ENCODE measurements around the gene OR4K14. TPM values are rescaled to one million over a fixed set of nuclear protein-coding genes. Genes with fewer than 3 reads are reported as not detected.
"Not testable (repeated sequence)": the region's sequence is repeated elsewhere in the genome, so short reads cannot be mapped to it uniquely, and the experiment has no call there.

Gene OR4K14
- total RNA-seq, 1 experiment from 2014 or later = not detected

GRCh38 chr14:19974844-19975243 is 44.3 kb downstream of the OR4K14 start:
- ChIA-PET POLR2A (ENCODE audit: unreplicated experiment) (no interaction called here), CTCF (no interaction called here)
- Histone ChIP-seq H3F3A (ENCODE audit: low read length, unreplicated experiment) (no peaks in the 10 kb centered on the region), H3K4me2 (ENCODE audit: low read length) (no peak overlapping the region), H3K9ac (ENCODE audit: low read length) (no peak overlapping the region), H3K27ac (ENCODE audit: low read length) (no peak overlapping the region), H3K4me3 (ENCODE audit: low read length) (no peak overlapping the region), H3K79me2 (ENCODE audit: low read length) (no peaks in the 10 kb centered on the region), H2AFZ (ENCODE audit: low read length) (no peak overlapping the region), H3K36me3 (ENCODE audit: low read depth, low read length) (no peaks in the 10 kb centered on the region), H3K27me3 (ENCODE audit: low read length) (no peaks in the 10 kb centered on the region), H3K9me2 (replicated peaks; ENCODE audit: low read length) (no peaks in the 10 kb centered on the region), H3K4me1 (ENCODE audit: insufficient read depth, low read length) (no peaks in the 10 kb centered on the region), H4K20me1 (ENCODE audit: low read length) (no peaks in the 10 kb centered on the region), H3K9me3 (ENCODE audit: low read length) (no peaks in the 10 kb centered on the region)
- no TSS peak for BruUV-seq (replicated peaks)
- ATAC-seq = no peak
- no peak for DNase-seq
- no peak for TF ChIP-seq EZH2 (IDR thresholded peaks at IDR 0.05; ENCODE audit: low read length, unreplicated experiment)
- TF ChIP-seq, protein P1, sequence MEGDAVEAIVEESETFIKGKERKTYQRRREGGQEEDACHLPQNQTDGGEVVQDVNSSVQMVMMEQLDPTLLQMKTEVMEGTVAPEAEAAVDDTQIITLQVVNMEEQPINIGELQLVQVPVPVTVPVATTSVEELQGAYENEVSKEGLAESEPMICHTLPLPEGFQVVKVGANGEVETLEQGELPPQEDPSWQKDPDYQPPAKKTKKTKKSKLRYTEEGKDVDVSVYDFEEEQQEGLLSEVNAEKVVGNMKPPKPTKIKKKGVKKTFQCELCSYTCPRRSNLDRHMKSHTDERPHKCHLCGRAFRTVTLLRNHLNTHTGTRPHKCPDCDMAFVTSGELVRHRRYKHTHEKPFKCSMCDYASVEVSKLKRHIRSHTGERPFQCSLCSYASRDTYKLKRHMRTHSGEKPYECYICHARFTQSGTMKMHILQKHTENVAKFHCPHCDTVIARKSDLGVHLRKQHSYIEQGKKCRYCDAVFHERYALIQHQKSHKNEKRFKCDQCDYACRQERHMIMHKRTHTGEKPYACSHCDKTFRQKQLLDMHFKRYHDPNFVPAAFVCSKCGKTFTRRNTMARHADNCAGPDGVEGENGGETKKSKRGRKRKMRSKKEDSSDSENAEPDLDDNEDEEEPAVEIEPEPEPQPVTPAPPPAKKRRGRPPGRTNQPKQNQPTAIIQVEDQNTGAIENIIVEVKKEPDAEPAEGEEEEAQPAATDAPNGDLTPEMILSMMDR (conservative IDR thresholded peaks at IDR 0.05; ENCODE audit: low read depth, low read length) = no peak
- TF ChIP-seq EZH2phosphoT487 (IDR thresholded peaks at IDR 0.05; ENCODE audit: borderline replicate concordance, low read length) = no peak
- intact Hi-C loops (cut with micrococcal nuclease) = no loop called here

- H4K20me1 ChIP-seq (ENCODE audit: low read length); H3K9me3 ChIP-seq (ENCODE audit: low read length); ATAC-seq; H3K4me1 ChIP-seq (ENCODE audit: insufficient read depth, low read length); H2AFZ ChIP-seq (ENCODE audit: low read length); H3K36me3 ChIP-seq (ENCODE audit: low read depth, low read length); H3K79me2 ChIP-seq (ENCODE audit: low read length); intact Hi-C loops (cut with micrococcal nuclease); H3K4me3 ChIP-seq (ENCODE audit: low read length); H3F3A ChIP-seq (ENCODE audit: low read length, unreplicated experiment); H3K4me2 ChIP-seq (ENCODE audit: low read length); BruUV-seq (replicated peaks); H3K9me2 ChIP-seq (replicated peaks; ENCODE audit: low read length); POLR2A ChIA-PET (ENCODE audit: unreplicated experiment); H3K27me3 ChIP-seq (ENCODE audit: low read length); CTCF ChIA-PET; H3K27ac ChIP-seq (ENCODE audit: low read length); DNase-seq; H3K9ac ChIP-seq (ENCODE audit: low read length): not testable (repeated sequence)
These were observed 49.4 kb downstream of the OR4K14 start for GRCh38 chr14:19969735-19970134.

Other genes with a start within 250 kb of the OR4K14 start
- gene OR4M1, start 245.8 kb downstream of the OR4K14 start, total RNA-seq (2014; rRNA removed) = not detected in 2 replicates
- gene OR4N2, start 215.5 kb downstream of the OR4K14 start, total RNA-seq (2014; rRNA removed) = not detected in 2 replicates
- not detected in 2 replicates for gene OR4K2, start 144.2 kb downstream of the OR4K14 start, total RNA-seq (2014; rRNA removed)
- not detected in 2 replicates for gene OR4K5, start 98.7 kb downstream of the OR4K14 start, total RNA-seq (2014; rRNA removed)
- not detected in 2 replicates for gene OR4K1, start 88.4 kb downstream of the OR4K14 start, total RNA-seq (2014; rRNA removed)
- gene OR4K15, start 43.7 kb downstream of the OR4K14 start, total RNA-seq (2014; rRNA removed) = not detected in 2 replicates
- not detected in 2 replicates for gene OR4Q2, start 17.1 kb downstream of the OR4K14 start, total RNA-seq (2014; rRNA removed)
- not detected in 2 replicates for gene OR4K13, start 16.7 kb upstream of the OR4K14 start, total RNA-seq (2014; rRNA removed)
- gene OR4L1, start 40.7 kb upstream of the OR4K14 start, total RNA-seq (2014; rRNA removed) = not detected in 2 replicates
- gene OR4K17, start 91.4 kb upstream of the OR4K14 start, total RNA-seq (2014; rRNA removed) = not detected in 2 replicates
- not detected in 2 replicates for gene OR4N5, start 119.5 kb upstream of the OR4K14 start, total RNA-seq (2014; rRNA removed)
- gene OR11G2, start 171.6 kb upstream of the OR4K14 start, total RNA-seq (2014; rRNA removed) = not detected in 2 replicates
- gene OR11H6, start 204.4 kb upstream of the OR4K14 start, total RNA-seq (2014; rRNA removed) = not detected in 2 replicates
- gene OR11H7, start 209.7 kb upstream of the OR4K14 start, total RNA-seq (2014; rRNA removed) = not detected in 2 replicates
- gene OR11H4, start 220.0 kb upstream of the OR4K14 start, total RNA-seq (2014; rRNA removed) = not detected in 2 replicates